Sigmoid colon (tissue), 7 donors: ENCODE data around the gene TMEM259. TPM values are rescaled to one million over a fixed set of nuclear protein-coding genes. Genes with fewer than 3 reads are reported as not detected.

Experiments used
- DNase-seq: peaks from one replicate; pipeline ENCODE4 v3.0.0-alpha.2; 2019
- H3K27ac ChIP-seq, 4 donors: fragments of 200-600 bp; sonication (generic); one replicate each; pipeline ENCODE4 v1.5.1; 2016 to 2019; ENCODE audit warnings: mild to moderate bottlenecking in 1 of 4
- H3K27me3 ChIP-seq, 3 donors: fragments of 200-600 bp; sonication (generic); one replicate each; pipeline ENCODE4 v1.5.1; 2019; ENCODE audit warnings: mild to moderate bottlenecking in 1 of 3
- H3K36me3 ChIP-seq, 4 donors: fragments of 200-600 bp; sonication (generic); one replicate each; pipeline ENCODE4 v1.5.1; 2016 to 2019
- H3K4me1 ChIP-seq, 4 donors: fragments of 200-600 bp; sonication (generic); one replicate each; pipeline ENCODE4 v1.5.1; 2017 to 2019
- H3K4me3 ChIP-seq, 4 donors: fragments of 200-600 bp; sonication (generic); one replicate each; pipeline ENCODE4 v1.5.1; 2017 to 2019; ENCODE audit warnings: mild to moderate bottlenecking in 2 of 4, moderate library complexity in 1 of 4
- H3K9me3 ChIP-seq, 4 donors: fragments of 200-600 bp in 3 of 4; sonication (generic) in 3 of 4; one replicate each; pipeline versions ENCODE4 v1.5.1 to v1.6.1; 2013 to 2019
- EP300 ChIP-seq, 4 donors: sonication (generic); formaldehyde crosslinking; IDR thresholded peaks; one replicate each; pipeline ENCODE4 v1.6.1; 2017; ENCODE audit warnings: antibody characterized with exemption in 4 of 4
- POLR2A ChIP-seq, 2 donors: fragments of 450-650 bp; IDR thresholded peaks; one replicate each; pipeline ENCODE4 v1.6.1; 2016; ENCODE audit warnings: antibody characterized with exemption in 2 of 2, mild to moderate bottlenecking in 2 of 2, moderate library complexity in 2 of 2
- POLR2AphosphoS5 ChIP-seq, 4 donors: sonication (generic); formaldehyde crosslinking; IDR thresholded peaks; one replicate each; pipeline ENCODE4 v1.6.1; 2017; ENCODE audit warnings: antibody characterized with exemption in 4 of 4
- WGBS, 2 donors: extraction: QIAGEN DNeasy Blood & Tissue Kit; methylation state at CpG; one replicate each; pipeline ENCODE4 v1.1.7; 2013; 5-methylcytosine and 5-hydroxymethylcytosine counted together
- intact Hi-C: fragments of 100-400 bp; cut with DNase I; formaldehyde crosslinking; loops from one replicate; pipeline ENCODE4 v1.15.1; 2023
- polyA plus RNA-seq, 3 donors: library from polyadenylated mRNA; stranded (reverse); fragments of 200-250 nt; gene quantifications; one replicate each; pipeline ENCODE4 v1.2.3, GENCODE V29; 2013
- total RNA-seq, 4 donors: library from RNA; depleted of rRNA; stranded (reverse); fragments of >200 nt; gene quantifications; one replicate each; pipeline ENCODE4 v1.1.0, GENCODE V29; 2016
- TF ChIP-seq, protein P1 (sequence below), 4 experiments: fragments of 450-650 bp in 3 of 4; fragments of 200-600 bp in 1 of 4; IDR thresholded peaks; one replicate each; pipeline ENCODE4 v1.5.1; 2016 to 2019; ENCODE audit warnings: antibody characterized with exemption in 4 of 4, mild to moderate bottlenecking in 3 of 4, moderate library complexity in 2 of 4
- donor health status: healthy with polysubstance abuse.
- donor health status: Bipolar disorder and iron deficiency.
- donor health status: healthy.

TMEM259 gene
- total and polyA plus RNA-seq, 7 donors, result 19.2 to 232 (median 94.5) TPM

DNA sequence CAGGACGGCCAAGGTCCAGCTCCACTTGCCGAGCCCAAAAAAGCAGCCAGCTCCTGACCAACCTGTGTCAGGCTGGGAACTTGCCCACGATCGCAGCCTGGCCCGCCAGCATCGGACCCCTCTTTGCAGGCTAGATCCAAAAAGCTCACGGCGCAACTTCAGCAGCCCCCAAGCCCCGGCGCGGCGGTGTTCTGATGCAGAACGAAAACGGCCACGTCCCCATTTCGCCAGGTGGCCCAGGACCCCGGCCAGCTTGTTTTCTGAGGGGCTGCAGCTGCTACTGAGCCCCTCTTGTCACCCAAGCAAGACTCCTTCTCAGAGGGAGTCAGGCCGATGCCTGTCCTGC, 1.3 kb downstream of the TMEM259 start:
- H3K4me1 ChIP-seq, result peaks cover 0 to 79% (median 67%) of the 10 kb centered on the region in 4 donors
- intact Hi-C loops, result no loop called here
- DNase-seq, result no peak
- H3K27ac ChIP-seq, result peak overlapping the region in 3 of 4 donors; percentile 92 to 96 (median 95)
- H3K27me3 ChIP-seq, result no peaks in the 10 kb centered on the region
- peaks cover 0 to under 1% (median 0%) of the 10 kb centered on the region in 4 donors for H3K36me3 ChIP-seq
- WGBS, 2 donors, result 58 to 66% methylated on average over 18 of the region's 18 CpGs
- peak overlapping the region; percentile 66 to 97 (median 84) for H3K4me3 ChIP-seq
- no peak for TF ChIP-seq POLR2AphosphoS5 (IDR thresholded peaks at IDR 0.05)
- TF ChIP-seq, protein P1, sequence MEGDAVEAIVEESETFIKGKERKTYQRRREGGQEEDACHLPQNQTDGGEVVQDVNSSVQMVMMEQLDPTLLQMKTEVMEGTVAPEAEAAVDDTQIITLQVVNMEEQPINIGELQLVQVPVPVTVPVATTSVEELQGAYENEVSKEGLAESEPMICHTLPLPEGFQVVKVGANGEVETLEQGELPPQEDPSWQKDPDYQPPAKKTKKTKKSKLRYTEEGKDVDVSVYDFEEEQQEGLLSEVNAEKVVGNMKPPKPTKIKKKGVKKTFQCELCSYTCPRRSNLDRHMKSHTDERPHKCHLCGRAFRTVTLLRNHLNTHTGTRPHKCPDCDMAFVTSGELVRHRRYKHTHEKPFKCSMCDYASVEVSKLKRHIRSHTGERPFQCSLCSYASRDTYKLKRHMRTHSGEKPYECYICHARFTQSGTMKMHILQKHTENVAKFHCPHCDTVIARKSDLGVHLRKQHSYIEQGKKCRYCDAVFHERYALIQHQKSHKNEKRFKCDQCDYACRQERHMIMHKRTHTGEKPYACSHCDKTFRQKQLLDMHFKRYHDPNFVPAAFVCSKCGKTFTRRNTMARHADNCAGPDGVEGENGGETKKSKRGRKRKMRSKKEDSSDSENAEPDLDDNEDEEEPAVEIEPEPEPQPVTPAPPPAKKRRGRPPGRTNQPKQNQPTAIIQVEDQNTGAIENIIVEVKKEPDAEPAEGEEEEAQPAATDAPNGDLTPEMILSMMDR (IDR thresholded peaks at IDR 0.05), result no peak
- no peak for TF ChIP-seq POLR2A (IDR thresholded peaks at IDR 0.05)
- no peak for TF ChIP-seq EP300 (IDR thresholded peaks at IDR 0.05)
- H3K9me3 ChIP-seq, result no peaks in the 10 kb centered on the region

DNA sequence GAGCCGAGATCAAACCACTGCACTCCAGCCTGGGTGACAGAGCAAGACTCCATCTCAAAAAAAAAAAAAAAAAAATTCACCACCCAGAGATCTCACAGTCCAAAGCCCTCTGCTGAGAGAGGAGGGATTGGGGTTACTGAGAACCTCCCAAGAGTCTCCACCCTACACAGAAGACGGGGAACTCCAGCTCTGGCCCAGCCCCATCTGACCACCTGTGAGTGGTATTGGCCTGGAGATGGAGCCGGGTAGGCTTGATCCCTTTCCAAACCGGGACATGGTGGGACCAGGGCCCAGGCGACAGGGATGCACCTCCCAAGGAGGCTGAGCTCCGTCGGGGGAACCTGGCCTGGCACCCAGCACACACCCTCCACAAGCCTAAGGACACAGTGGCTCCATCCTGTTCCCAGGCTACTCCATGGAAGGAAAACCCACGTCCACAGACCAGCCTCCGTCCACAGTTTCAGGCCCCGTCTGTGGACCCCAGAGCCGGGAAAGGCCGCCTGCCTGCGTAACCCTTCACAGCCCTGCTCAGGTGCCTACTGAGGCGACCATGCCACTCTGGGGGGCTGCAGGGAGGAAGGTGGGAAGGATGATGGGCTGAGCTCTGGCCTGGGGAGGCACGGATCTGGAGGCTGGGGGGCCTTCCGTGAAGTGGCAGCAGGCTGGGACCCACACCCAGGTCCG, 1.8 kb downstream of the TMEM259 start:
- H3K27ac ChIP-seq, result peak overlapping the region in 3 of 4 donors; percentile 92 to 96 (median 95)
- DNase-seq, result no peak
- H3K36me3 ChIP-seq, result peaks cover 0 to 5% (median 2%) of the 10 kb centered on the region in 4 donors
- no peaks in the 10 kb centered on the region for H3K27me3 ChIP-seq
- no peaks in the 10 kb centered on the region for H3K9me3 ChIP-seq
- intact Hi-C loops, result no loop called here
- WGBS, 2 donors, result 48 to 64% methylated on average over 17 of the region's 17 CpGs
- peak overlapping the region in 3 of 4 donors; percentile 66 to 86 (median 82) for H3K4me3 ChIP-seq
- TF ChIP-seq, protein P1 (IDR thresholded peaks at IDR 0.05), result no peak
- TF ChIP-seq POLR2AphosphoS5 (IDR thresholded peaks at IDR 0.05), result no peak
- TF ChIP-seq POLR2A (IDR thresholded peaks at IDR 0.05), result no peak
- no peak for TF ChIP-seq EP300 (IDR thresholded peaks at IDR 0.05)
- peaks cover 0 to 79% (median 71%) of the 10 kb centered on the region in 4 donors for H3K4me1 ChIP-seq

DNA sequence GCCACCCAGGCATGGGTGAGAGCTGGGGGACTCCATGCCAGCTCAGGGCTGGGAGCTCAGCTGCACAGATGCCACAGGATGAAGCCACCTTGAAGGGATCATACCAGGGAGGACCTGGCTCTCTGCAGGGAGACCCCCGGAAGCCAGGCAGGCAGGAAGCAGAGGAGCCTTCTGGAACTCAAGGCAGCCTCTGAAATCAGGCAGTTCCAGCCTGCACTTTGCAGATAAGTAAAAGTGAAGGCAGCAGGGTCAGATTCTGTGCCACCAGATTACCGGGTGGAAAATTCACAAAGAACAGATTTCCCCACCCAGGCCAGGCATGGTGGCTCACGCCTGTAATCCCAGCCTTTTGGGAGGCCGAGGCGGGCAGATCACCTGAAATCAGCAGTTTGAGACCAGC, 2.5 kb downstream of the TMEM259 start:
- H3K36me3 ChIP-seq, result peaks cover 4 to 12% (median 9%) of the 10 kb centered on the region in 4 donors
- H3K9me3 ChIP-seq, result no peaks in the 10 kb centered on the region
- no peak overlapping the region for H3K4me3 ChIP-seq
- H3K27me3 ChIP-seq, result no peaks in the 10 kb centered on the region
- intact Hi-C loops, result no loop called here
- no peak for DNase-seq
- no peak for TF ChIP-seq POLR2A (IDR thresholded peaks at IDR 0.05)
- TF ChIP-seq, protein P1 (IDR thresholded peaks at IDR 0.05), result no peak
- TF ChIP-seq POLR2AphosphoS5 (IDR thresholded peaks at IDR 0.05), result no peak
- TF ChIP-seq EP300 (IDR thresholded peaks at IDR 0.05), result no peak
- 74 to 77% methylated on average over 5 of the region's 5 CpGs for WGBS, 2 donors
- H3K4me1 ChIP-seq, result peaks cover 0 to 78% (median 72%) of the 10 kb centered on the region in 4 donors
- peak overlapping the region in 1 of 4 donors; percentile 95 for H3K27ac ChIP-seq

DNA sequence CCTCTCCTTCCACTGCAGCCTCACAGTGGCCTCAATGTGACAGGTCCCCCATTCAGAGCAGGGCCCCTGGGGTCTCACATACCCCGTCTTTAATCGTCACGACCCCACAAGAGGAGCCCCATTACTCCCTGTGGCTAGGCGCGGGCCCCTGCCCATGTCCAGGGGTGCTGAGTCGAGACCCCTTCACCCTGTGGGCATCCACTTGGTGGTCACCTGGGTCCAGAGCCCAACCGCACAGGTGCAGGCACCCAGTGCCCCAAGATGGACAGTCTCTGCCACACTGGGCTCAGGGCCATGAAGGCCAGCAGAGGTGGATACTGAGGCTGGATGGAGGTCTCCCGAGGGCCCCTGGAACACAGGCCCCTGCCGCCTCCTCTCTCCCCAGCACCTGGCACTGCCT, 3.0 kb downstream of the TMEM259 start:
- peaks cover 0 to 75% (median 69%) of the 10 kb centered on the region in 4 donors for H3K4me1 ChIP-seq
- peaks cover 8 to 17% (median 13%) of the 10 kb centered on the region in 4 donors for H3K36me3 ChIP-seq
- intact Hi-C loops, result no loop called here
- H3K9me3 ChIP-seq, result no peaks in the 10 kb centered on the region
- TF ChIP-seq POLR2A (IDR thresholded peaks at IDR 0.05) (no peak), POLR2AphosphoS5 (IDR thresholded peaks at IDR 0.05) (no peak), EP300 (IDR thresholded peaks at IDR 0.05) (no peak)
- TF ChIP-seq, protein P1 (IDR thresholded peaks at IDR 0.05), result no peak
- WGBS, 2 donors, result 87 to 89% methylated on average over 9 of the region's 9 CpGs
- no peak for DNase-seq
- no peaks in the 10 kb centered on the region for H3K27me3 ChIP-seq
- H3K27ac ChIP-seq, result peak overlapping the region; percentile 15 to 66 (median 46)
- H3K4me3 ChIP-seq, result no peak overlapping the region
